NOMO-1 treated with dmso at 0.1 percent for 144 hours (cell line): ENCODE results near the gene SCN1B.
"Not testable (repeated sequence)": the region's sequence is repeated elsewhere in the genome, so short reads cannot be mapped to it uniquely, and the experiment has no call there.

Experiments
- DNase-seq: peaks from one replicate; lab custom pipeline; 2025; ENCODE audit not compliant: unreplicated experiment; lab: John Stamatoyannopoulos, UW

Gene SCN1B

GRCh38 chr19:35034588-35035382, 4.5 kb downstream of the SCN1B start:
- no peak for DNase-seq

- DNase-seq, result no peak
These were observed 7.7 kb downstream of the SCN1B start for GRCh38 chr19:35037716-35038622.

GRCh38 chr19:35038623-35039512, 8.6 kb downstream of the SCN1B start:
- no peak for DNase-seq

- DNase-seq, result no peak
These were observed 9.9 kb downstream of the SCN1B start for GRCh38 chr19:35039881-35040825.

GRCh38 chr19:35040826-35041547, 10.7 kb downstream of the SCN1B start:
- DNase-seq, result no peak

- DNase-seq, result no peak
These were observed 11.3 kb downstream of the SCN1B start, which contains the start of gene HPN for GRCh38 chr19:35041548-35042055. Gene HPN (plus strand): TSS chr19:35041721. CDS start chr19:35042507, 786 bp downstream.

- DNase-seq, result no peak
These were observed 11.9 kb downstream of the SCN1B start for GRCh38 chr19:35042056-35042730.

- DNase-seq, result no peak
These were observed 12.8 kb downstream of the SCN1B start for GRCh38 chr19:35042954-35043604.

GRCh38 chr19:35043906-35044305, 13.6 kb downstream of the SCN1B start:
- no peak for DNase-seq

- DNase-seq, result no peak
These were observed 14.2 kb downstream of the SCN1B start for GRCh38 chr19:35044317-35045117.

- no peak for DNase-seq
These were observed 15.5 kb downstream of the SCN1B start for GRCh38 chr19:35045667-35046300.

GRCh38 chr19:35046461-35046860, 16.2 kb downstream of the SCN1B start:
- no peak for DNase-seq

GRCh38 chr19:35048911-35049411, 18.7 kb downstream of the SCN1B start:
- no peak for DNase-seq

- DNase-seq, result no peak
These were observed 19.2 kb downstream of the SCN1B start for GRCh38 chr19:35049456-35049855.

GRCh38 chr19:35050662-35051061, 20.4 kb downstream of the SCN1B start:
- not testable (repeated sequence) for DNase-seq

GRCh38 chr19:35051268-35051667, 21.0 kb downstream of the SCN1B start:
- not testable (repeated sequence) for DNase-seq
